CD4-positive, CD25-positive, alpha-beta regulatory T cell (primary cell): Measurements from ENCODE around the gene PRR15L. TPM values are rescaled to one million over a fixed set of nuclear protein-coding genes. Genes with fewer than 3 reads are reported as not detected.
"Not testable (repeated sequence)": the region's sequence is repeated elsewhere in the genome, so short reads cannot be mapped to it uniquely, and the experiment has no call there.

Experiments
- ATAC-seq, 2 donors: fragments of 150-1000 bp; cut with Tn5 transposase; one replicate each; pipeline ENCODE4 v1.10.0; 2021; ENCODE audit warnings: low read depth in 2 of 2, moderate number of reproducible peaks in 2 of 2, moderate library complexity in 1 of 2
- DNase-seq, 3 donors: peaks; one replicate each; pipeline versions ENCODE4 v3.0.0 to v3.0.0-alpha.2; 2012 to 2022; ENCODE audit warnings: mixed read lengths in 1 of 3
- H3K27ac ChIP-seq: one replicate; pipeline ENCODE4 v1.7.0; 2013; ENCODE audit warnings: mild to moderate bottlenecking, low read length; ENCODE audit not compliant: insufficient read depth, poor library complexity, severe bottlenecking
- H3K27me3 ChIP-seq: one replicate; pipeline ENCODE4 v1.7.0; 2013; ENCODE audit warnings: low read length; ENCODE audit not compliant: control insufficient read depth, insufficient read depth
- H3K36me3 ChIP-seq: one replicate; pipeline ENCODE4 v1.7.0; 2013; ENCODE audit warnings: mild to moderate bottlenecking, low read length, moderate library complexity; ENCODE audit not compliant: control insufficient read depth, insufficient read depth
- H3K4me1 ChIP-seq: 2 replicates; pipeline ENCODE4 v1.7.0; 2013; ENCODE audit warnings: mild to moderate bottlenecking, low read length; ENCODE audit not compliant: insufficient read depth, control insufficient read depth, poor library complexity, severe bottlenecking
- H3K4me3 ChIP-seq: one replicate; pipeline ENCODE4 v1.7.0; 2013; ENCODE audit warnings: low read depth, mild to moderate bottlenecking, low read length, moderate library complexity
- H3K9me3 ChIP-seq, 2 experiments: 1 replicate in 1 of 2; 2 replicates in 1 of 2; pipeline ENCODE4 v1.7.0; 2013; ENCODE audit warnings: low read length in 2 of 2, mild to moderate bottlenecking in 1 of 2, moderate library complexity in 1 of 2; ENCODE audit not compliant: control insufficient read depth in 2 of 2
- H3K27ac Mint-ChIP-seq, 3 donors: one replicate each; pipeline ENCODE4 v1.8.0; 2020 to 2022; ENCODE audit warnings: mild to moderate bottlenecking in 3 of 3, mixed read lengths in 3 of 3, moderate library complexity in 2 of 3
- H3K27me3 Mint-ChIP-seq: one replicate; pipeline ENCODE4 v1.8.0; 2022; ENCODE audit warnings: mild to moderate bottlenecking, mixed read lengths
- H3K36me3 Mint-ChIP-seq: one replicate; pipeline ENCODE4 v1.8.0; 2020; ENCODE audit warnings: mixed read lengths
- H3K4me1 Mint-ChIP-seq, 4 donors: one replicate each; pipeline ENCODE4 v1.8.0; 2020 to 2022; ENCODE audit warnings: mixed read lengths in 4 of 4, mild to moderate bottlenecking in 1 of 4
- H3K4me3 Mint-ChIP-seq, 4 donors: one replicate each; pipeline ENCODE4 v1.8.0; 2020 to 2022; ENCODE audit warnings: mild to moderate bottlenecking in 4 of 4, mixed read lengths in 4 of 4, moderate library complexity in 3 of 4
- H3K9me3 Mint-ChIP-seq, 7 donors: one replicate each; pipeline ENCODE4 v1.8.0; 2020 to 2022; ENCODE audit warnings: mixed read lengths in 7 of 7, mild to moderate bottlenecking in 3 of 7, moderate library complexity in 2 of 7
- polyA plus RNA-seq, 4 donors: library from polyadenylated mRNA; unstranded; fragments of 300-500 nt; fragmentation: Illumina TruSeq; gene quantifications; one replicate each; pipeline ENCODE4 v1.2.3, GENCODE V29; 2021
- total RNA-seq: library from RNA; stranded (reverse); gene quantifications from one replicate; pipeline ENCODE4 v1.2.3, GENCODE V29; 2022

PRR15L gene
- total and polyA plus RNA-seq, 5 donors from 2014 or later = 0.19 to 0.36 TPM; not detected in 3

GRCh38 chr17:47935468-47935867 is 22.2 kb downstream of the PRR15L start:
- H3K27me3 Mint-ChIP-seq, H3K4me1 ChIP-seq, H3K27ac ChIP-seq, H3K36me3 Mint-ChIP-seq, H3K27me3 ChIP-seq, H3K4me3 ChIP-seq, H3K4me1 Mint-ChIP-seq, DNase-seq, ATAC-seq, H3K9me3 Mint-ChIP-seq, H3K9me3 ChIP-seq, H3K4me3 Mint-ChIP-seq, H3K36me3 ChIP-seq: not testable (repeated sequence)
- H3K27ac Mint-ChIP-seq = peak overlapping the region in 1 of 3 donors; percentile 36

GRCh38 chr17:47934856-47935255 is 22.8 kb downstream of the PRR15L start:
- Histone ChIP-seq H3K4me1 (no peaks in the 10 kb centered on the region), H3K27me3 (no peaks in the 10 kb centered on the region), H3K27ac (no peak overlapping the region), H3K4me3 (no peak overlapping the region), H3K9me3 (no peaks in the 10 kb centered on the region), H3K36me3 (peaks cover 9% of the 10 kb centered on the region)
- Mint-ChIP-seq H3K27ac (peak overlapping the region in 1 of 3 donors; percentile 73), H3K27me3 (no peaks in the 10 kb centered on the region), H3K4me1 (peaks cover 0 to 4% (median under 1%) of the 10 kb centered on the region in 4 donors), H3K4me3 (no peak overlapping the region), H3K9me3 (no peaks in the 10 kb centered on the region), H3K36me3 (peaks cover 6% of the 10 kb centered on the region)
- DNase-seq = no peak
- ATAC-seq = no peak

- ATAC-seq = no peak
- peaks cover 0 to 6% (median 0%) of the 10 kb centered on the region in 4 donors for H3K4me1 Mint-ChIP-seq
- H3K36me3 Mint-ChIP-seq = peaks cover 16% of the 10 kb centered on the region
- Histone ChIP-seq H3K9me3 (no peaks in the 10 kb centered on the region), H3K36me3 (peaks cover 28% of the 10 kb centered on the region), H3K4me3 (no peak overlapping the region), H3K4me1 (no peaks in the 10 kb centered on the region), H3K27me3 (no peaks in the 10 kb centered on the region), H3K27ac (no peak overlapping the region)
- H3K27ac Mint-ChIP-seq = peak overlapping the region in 1 of 3 donors; percentile 67
- no peaks in the 10 kb centered on the region for H3K27me3 Mint-ChIP-seq
- H3K9me3 Mint-ChIP-seq = no peaks in the 10 kb centered on the region
- no peak for DNase-seq
- H3K4me3 Mint-ChIP-seq = no peak overlapping the region
Measured at GRCh38 chr17:47931848-47932247, 25.8 kb downstream of the PRR15L start.

GRCh38 chr17:47929218-47930000 is 28.3 kb downstream of the PRR15L start:
- Mint-ChIP-seq H3K4me3 (no peak overlapping the region), H3K4me1 (peaks cover 0 to 3% (median 0%) of the 10 kb centered on the region in 4 donors), H3K9me3 (no peaks in the 10 kb centered on the region), H3K36me3 (peaks cover 26% of the 10 kb centered on the region), H3K27me3 (no peaks in the 10 kb centered on the region), H3K27ac (no peak overlapping the region)
- Histone ChIP-seq H3K4me3 (no peak overlapping the region), H3K27ac (no peak overlapping the region), H3K9me3 (no peaks in the 10 kb centered on the region), H3K36me3 (peaks cover 52% of the 10 kb centered on the region), H3K27me3 (no peaks in the 10 kb centered on the region), H3K4me1 (no peaks in the 10 kb centered on the region)
- DNase-seq (no peak), ATAC-seq (no peak)

- ATAC-seq (no peak), DNase-seq (no peak)
- no peak overlapping the region for H3K4me3 Mint-ChIP-seq
- H3K27me3 Mint-ChIP-seq = no peaks in the 10 kb centered on the region
- Histone ChIP-seq H3K4me3 (no peak overlapping the region), H3K4me1 (no peaks in the 10 kb centered on the region), H3K27me3 (no peaks in the 10 kb centered on the region), H3K9me3 (no peaks in the 10 kb centered on the region), H3K36me3 (peaks cover 60% of the 10 kb centered on the region), H3K27ac (no peak overlapping the region)
- peaks cover 30% of the 10 kb centered on the region for H3K36me3 Mint-ChIP-seq
- peak overlapping the region in 1 of 3 donors; percentile 53 for H3K27ac Mint-ChIP-seq
- peaks cover 0 to 3% (median 0%) of the 10 kb centered on the region in 4 donors for H3K4me1 Mint-ChIP-seq
- no peaks in the 10 kb centered on the region for H3K9me3 Mint-ChIP-seq
Measured at GRCh38 chr17:47928415-47928814, 29.3 kb downstream of the PRR15L start.

GRCh38 chr17:47927821-47928400 is 29.8 kb downstream of the PRR15L start:
- H3K4me1 ChIP-seq = no peaks in the 10 kb centered on the region
- no peak overlapping the region for H3K27ac ChIP-seq
- H3K36me3 ChIP-seq = peaks cover 65% of the 10 kb centered on the region
- Mint-ChIP-seq H3K4me3 (no peak overlapping the region), H3K27ac (no peak overlapping the region), H3K4me1 (peaks cover 0 to 3% (median 0%) of the 10 kb centered on the region in 4 donors), H3K9me3 (no peaks in the 10 kb centered on the region), H3K27me3 (no peaks in the 10 kb centered on the region), H3K36me3 (peaks cover 31% of the 10 kb centered on the region)
- H3K9me3 ChIP-seq = no peaks in the 10 kb centered on the region
- DNase-seq = no peak
- H3K27me3 ChIP-seq = no peaks in the 10 kb centered on the region
- H3K4me3 ChIP-seq = no peak overlapping the region
- ATAC-seq = no peak

DNA sequence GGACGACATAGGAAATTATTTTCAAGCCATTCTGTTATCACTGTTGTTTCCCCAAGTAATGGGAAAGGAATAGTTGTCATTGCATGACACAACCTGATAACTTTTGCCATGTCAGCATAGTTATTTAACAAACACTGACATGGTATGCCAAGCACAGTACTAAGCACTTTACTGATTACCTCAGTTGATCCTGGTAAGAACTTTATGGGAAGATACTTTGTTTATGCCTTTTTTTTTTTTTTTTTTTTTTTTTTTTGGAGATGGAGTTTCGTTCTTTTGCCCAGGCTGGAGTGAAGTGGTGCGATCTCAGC is 32.0 kb downstream of the PRR15L start:
- H3K4me3 ChIP-seq = no peak overlapping the region
- DNase-seq (no peak), ATAC-seq (no peak)
- H3K9me3 ChIP-seq = no peaks in the 10 kb centered on the region
- no peaks in the 10 kb centered on the region for H3K4me1 ChIP-seq
- H3K9me3 Mint-ChIP-seq = no peaks in the 10 kb centered on the region
- no peak overlapping the region for H3K4me3 Mint-ChIP-seq
- peaks cover 41% of the 10 kb centered on the region for H3K36me3 Mint-ChIP-seq
- H3K27me3 Mint-ChIP-seq = no peaks in the 10 kb centered on the region
- H3K36me3 ChIP-seq = peaks cover 71% of the 10 kb centered on the region
- H3K4me1 Mint-ChIP-seq = peaks cover 0 to 8% (median 2%) of the 10 kb centered on the region in 4 donors
- H3K27ac ChIP-seq = no peak overlapping the region
- H3K27ac Mint-ChIP-seq = no peak overlapping the region
- no peaks in the 10 kb centered on the region for H3K27me3 ChIP-seq
